H1 (cell line): ENCODE results near the gene KRT5. TPM values are rescaled to one million over a fixed set of nuclear protein-coding genes. Genes with fewer than 3 reads are reported as not detected.

ENCODE experiments used
- CTCF ChIA-PET: fragments of 300-600 bp; sonication (Branson Sonifier 250); formaldehyde crosslinking; loops from one replicate; lab custom pipeline; 2021; ENCODE audit not compliant: partially characterized antibody; lab: Charles Lee
- POLR2A ChIA-PET: fragments of 300-600 bp; sonication (Branson Sonifier 250); formaldehyde crosslinking; loops from one replicate; lab custom pipeline; 2021; ENCODE audit warnings: inconsistent platforms; ENCODE audit not compliant: partially characterized antibody; lab: Charles Lee
- DNase-seq, 2 experiments: peaks; one replicate each; pipeline versions ENCODE4 v3.0.0 to v3.0.0-alpha.2; 2010 to 2022; ENCODE audit warnings: low spot score in 2 of 2, low read depth in 1 of 2, mixed read lengths in 1 of 2
- FAIRE-seq: peaks from 2 replicates; lab custom pipeline; 2011; peaks lifted over from hg19 to GRCh38; lab: Jason Lieb, UNC
- H2AFZ ChIP-seq: 2 replicates; pipeline ENCODE4 v1.8.1; 2012; ENCODE audit warnings: low read length, inconsistent platforms
- H2AK5ac ChIP-seq: 2 replicates; pipeline ENCODE4 v1.6.1; 2013; ENCODE audit warnings: low read depth, low read length
- H2BK120ac ChIP-seq: replicated peaks from 2 replicates; pipeline ENCODE3; 2013; ENCODE audit warnings: low read depth, low read length, inconsistent platforms
- H2BK12ac ChIP-seq: 2 replicates; pipeline ENCODE4 v1.6.1; 2013; ENCODE audit warnings: low read depth, low read length
- H2BK15ac ChIP-seq: 2 replicates; pipeline ENCODE4 v1.6.1; 2013; ENCODE audit warnings: low read length
- H2BK20ac ChIP-seq: 2 replicates; pipeline ENCODE4 v1.6.1; 2013; ENCODE audit warnings: low read length
- H2BK5ac ChIP-seq: 2 replicates; pipeline ENCODE4 v1.6.1; 2013; ENCODE audit warnings: low read depth, low read length
- H3K14ac ChIP-seq: 2 replicates; pipeline ENCODE4 v1.6.1; 2013; ENCODE audit warnings: inconsistent platforms; ENCODE audit not compliant: insufficient read length
- H3K18ac ChIP-seq: 2 replicates; pipeline ENCODE4 v1.6.1; 2013; ENCODE audit warnings: low read length; ENCODE audit errors: extremely low read depth
- H3K23ac ChIP-seq: 2 replicates; pipeline ENCODE4 v1.6.1; 2013; ENCODE audit warnings: inconsistent platforms; ENCODE audit not compliant: insufficient read length
- H3K23me2 ChIP-seq: 2 replicates; pipeline ENCODE4 v1.6.1; 2013; ENCODE audit warnings: low read depth, low read length
- H3K27ac ChIP-seq: 2 replicates; pipeline ENCODE4 v1.6.1; 2011; ENCODE audit warnings: low read depth, low read length, inconsistent platforms
- H3K27me3 ChIP-seq, 4 experiments: replicated peaks in 1 of 4; 1 replicate in 1 of 4; 2 replicates in 3 of 4; pipeline versions ENCODE4 v1.6.1 to v1.8.1; 2011 to 2013; ENCODE audit warnings: low read length in 3 of 4, mild to moderate bottlenecking in 3 of 4, inconsistent platforms in 2 of 4, mixed read lengths in 2 of 4, moderate library complexity in 1 of 4; ENCODE audit not compliant: control insufficient read depth in 3 of 4, insufficient read depth in 3 of 4; ENCODE audit errors: extremely low read depth in 1 of 4
- H3K36me3 ChIP-seq, 4 experiments: 2 replicates each; pipeline versions ENCODE4 v1.6.1 to v1.8.1; 2011 to 2013; ENCODE audit warnings: mild to moderate bottlenecking in 4 of 4, low read length in 3 of 4, moderate library complexity in 2 of 4, control low read depth in 1 of 4, inconsistent platforms in 1 of 4; ENCODE audit not compliant: insufficient read depth in 4 of 4, control insufficient read depth in 2 of 4
- H3K4ac ChIP-seq: replicated peaks from 2 replicates; pipeline ENCODE3; 2013; ENCODE audit warnings: low read length, low read depth, mixed read lengths, inconsistent platforms; ENCODE audit not compliant: insufficient read length
- H3K4me1 ChIP-seq, 4 experiments: replicated peaks in 1 of 4; 1 replicate in 1 of 4; 2 replicates in 3 of 4; pipeline versions ENCODE4 v1.6.1 to v1.8.1; 2011 to 2013; ENCODE audit warnings: low read length in 3 of 4, inconsistent platforms in 2 of 4, mixed read lengths in 1 of 4; ENCODE audit not compliant: insufficient read depth in 4 of 4, control insufficient read depth in 3 of 4
- H3K4me2 ChIP-seq, 2 experiments: 2 replicates each; pipeline versions ENCODE4 v1.6.1 to v1.8.1; 2011 to 2013; ENCODE audit warnings: low read depth in 2 of 2, low read length in 2 of 2, control low read depth in 1 of 2, inconsistent platforms in 1 of 2, mild to moderate bottlenecking in 1 of 2; ENCODE audit not compliant: insufficient read depth in 1 of 2
- H3K4me3 ChIP-seq, 4 experiments: fragments of 200-600, 300-600 bp in 1 of 4; sonication (generic), shearing (Covaris generic), sonication (Bioruptor Twin) in 1 of 4; 2 replicates each; pipeline versions ENCODE4 v1.5.1 to v1.8.1; 2011 to 2016; ENCODE audit warnings: low read length in 4 of 4, low read depth in 3 of 4, control low read depth in 2 of 4, inconsistent platforms in 2 of 4, mild to moderate bottlenecking in 2 of 4, mixed read lengths in 1 of 4, moderate library complexity in 1 of 4; ENCODE audit not compliant: insufficient read depth in 2 of 4; ENCODE audit errors: extremely low read depth in 1 of 4
- H3K56ac ChIP-seq: replicated peaks from 2 replicates; pipeline ENCODE3; 2013; ENCODE audit warnings: low read depth, mild to moderate bottlenecking, mixed read lengths, low read length, inconsistent platforms; ENCODE audit not compliant: insufficient read length
- H3K79me1 ChIP-seq: 2 replicates; pipeline ENCODE4 v1.6.1; 2013; ENCODE audit warnings: low read depth, low read length, control low read depth
- H3K79me2 ChIP-seq, 2 experiments: 2 replicates each; pipeline versions ENCODE4 v1.6.1 to v1.8.1; 2012 to 2013; ENCODE audit warnings: low read length in 2 of 2, mild to moderate bottlenecking in 2 of 2, inconsistent platforms in 1 of 2; ENCODE audit not compliant: insufficient read depth in 2 of 2, control insufficient read depth in 1 of 2
- H3K9ac ChIP-seq, 4 experiments: replicated peaks in 1 of 4; 1 replicate in 1 of 4; 2 replicates in 3 of 4; pipeline versions ENCODE4 v1.6.1 to v1.8.1; 2011 to 2013; ENCODE audit warnings: low read depth in 3 of 4, low read length in 3 of 4, control low read depth in 2 of 4, mild to moderate bottlenecking in 2 of 4, moderate library complexity in 2 of 4, inconsistent platforms in 1 of 4; ENCODE audit errors: extremely low read depth in 1 of 4
- H3K9me3 ChIP-seq, 2 experiments: 2 replicates each; pipeline versions ENCODE4 v1.6.1 to v1.8.1; 2012 to 2013; ENCODE audit warnings: mild to moderate bottlenecking in 2 of 2, moderate library complexity in 2 of 2, control low read depth in 1 of 2, inconsistent platforms in 1 of 2, low read depth in 1 of 2, low read length in 1 of 2, mixed read lengths in 1 of 2; ENCODE audit not compliant: insufficient read depth in 2 of 2
- H4K20me1 ChIP-seq, 2 experiments: replicated peaks in 1 of 2; 2 replicates each; pipeline versions ENCODE3 to v1.8.1; 2011 to 2013; ENCODE audit warnings: inconsistent platforms in 2 of 2, low read length in 2 of 2, mild to moderate bottlenecking in 1 of 2; ENCODE audit not compliant: insufficient read depth in 2 of 2, control insufficient read depth in 1 of 2
- H4K5ac ChIP-seq: 2 replicates; pipeline ENCODE4 v1.6.1; 2013; ENCODE audit warnings: low read length, low read depth, mixed read lengths, inconsistent platforms; ENCODE audit not compliant: insufficient read length
- H4K8ac ChIP-seq: 2 replicates; pipeline ENCODE4 v1.8.0; 2013; ENCODE audit warnings: mild to moderate bottlenecking, moderate library complexity, low read length, inconsistent platforms; ENCODE audit not compliant: insufficient read depth; ENCODE audit errors: extremely low read depth
- H4K91ac ChIP-seq: replicated peaks from 2 replicates; pipeline ENCODE3; 2013; ENCODE audit warnings: low read length, mixed read lengths, inconsistent platforms; ENCODE audit not compliant: insufficient read length
- BACH1 ChIP-seq: IDR thresholded peaks from 2 replicates; pipeline ENCODE4 v1.6.1; 2012; ENCODE audit warnings: low read length, improper control_type of control experiment
- PHF8 ChIP-seq: fragments of 200-600 bp; sonication (generic); conservative IDR thresholded peaks from 2 replicates; pipeline ENCODE4 v1.7.1; 2012; ENCODE audit warnings: low read depth, mild to moderate bottlenecking, inconsistent platforms, low read length, moderate library complexity
- RAD21 ChIP-seq, 2 experiments: IDR thresholded peaks in 1 of 2; conservative IDR thresholded peaks in 1 of 2; 2 replicates each; pipeline ENCODE4 v1.6.1; 2011; ENCODE audit warnings: low read depth in 2 of 2, low read length in 2 of 2, improper control_type of control experiment in 1 of 2, inconsistent platforms in 1 of 2, mild to moderate bottlenecking in 1 of 2, moderate library complexity in 1 of 2
- SP2 ChIP-seq: IDR thresholded peaks from 2 replicates; pipeline ENCODE4 v1.6.1; 2012; ENCODE audit warnings: mild to moderate bottlenecking, low read length, inconsistent platforms
- TBP ChIP-seq: IDR thresholded peaks from 2 replicates; pipeline ENCODE4 v1.6.1; 2011; ENCODE audit warnings: low read depth, low read length, improper control_type of control experiment
- WGBS, 2 experiments: shearing (Covaris generic) in 1 of 2; methylation state at CpG; one replicate each; pipeline versions ENCODE4 v1.1.6 to v1.1.7; 2013 to 2015; ENCODE audit warnings: low lambda C conversion rate in 2 of 2, mixed read lengths in 2 of 2, inconsistent platforms in 1 of 2, low coverage in 1 of 2, missing lambda C conversion rate in 1 of 2; ENCODE audit not compliant: insufficient replicate concordance in 2 of 2, insufficient coverage in 1 of 2, insufficient read length in 1 of 2; ENCODE audit errors: extremely low coverage in 1 of 2, missing lambda C conversion rate in 1 of 2; 5-methylcytosine and 5-hydroxymethylcytosine counted together
- polyA plus RNA-seq, 7 experiments: library from polyadenylated mRNA; depleted of rRNA in 3 of 7; stranded (reverse) in 5 of 7; unstranded in 2 of 7; fragments of >200 nt in 5 of 7; fragments of 200-250 nt in 2 of 7; gene quantifications; 1 replicate in 5 of 7; 2 replicates in 1 of 7; 4 replicates in 1 of 7; pipeline versions ENCODE4 v1.2.1 to v1.2.3, GENCODE V29; 2011 to 2013; ENCODE audit warnings: missing spikeins in 2 of 7, mixed read lengths in 2 of 7
- total RNA-seq: library from RNA; stranded (reverse); fragmentation: NEBNext Ultra II Directional; extraction: Animal tissue kit (Norgen Biotek cat#: 25700); gene quantifications from 2 replicates; pipeline ENCODE4 v1.2.1, GENCODE V29; 2021

Gene KRT5
- total and polyA plus RNA-seq, 2 of the 8 experiments (the other 6 are each of a cell fraction or from before 2014, with no cell fraction given): 0.18 TPM; not detected in 1

DNA sequence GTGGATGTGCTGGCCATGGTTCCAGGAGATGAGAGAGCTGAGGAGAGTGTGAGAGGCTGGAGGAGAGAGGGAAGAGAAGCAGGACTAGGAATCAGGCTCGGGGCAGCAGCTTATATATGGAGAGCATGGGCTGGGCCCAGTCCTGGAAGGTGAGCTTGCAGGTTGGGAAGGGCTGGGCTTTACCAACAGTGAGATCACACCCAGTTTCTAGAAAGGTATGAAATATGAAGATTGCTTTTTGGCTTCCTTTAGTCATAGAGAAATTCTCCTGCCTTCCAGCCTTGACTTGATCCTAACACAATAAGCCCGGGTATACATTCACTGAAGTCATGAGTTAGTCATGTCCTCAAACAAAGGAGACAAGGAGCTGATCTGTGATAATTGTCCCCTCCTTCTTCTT, 27.0 kb downstream of the KRT5 start, which contains the start of gene KRT6A:
Gene KRT6A, minus strand, starts transcription at position 86 of the 400 bp plus-strand sequence. Its CDS starts 69 bp downstream, at position 17.
- WGBS, 2 experiments: 96% methylated on average over 2 of the region's 2 CpGs; no CpG with 5 or more reads in 1 of the 2 experiments
- no peak within 1 kb of the TSS for H2BK12ac ChIP-seq
- H3K23ac ChIP-seq: no peak within 1 kb of the TSS
- H2AFZ ChIP-seq: no peak within 1 kb of the TSS
- H3K18ac ChIP-seq: no peak within 1 kb of the TSS
- H4K20me1 ChIP-seq: no peaks in the 10 kb centered on the region
- CTCF ChIA-PET: interaction anchor here (1.1 to 4.6 kb wide), 6 partner anchors 12 to 186 kb away, joined by 3 to 29 read pairs (median 6); no protein-coding TSS in a partner anchor
- H3K79me2 ChIP-seq: no peaks in the 10 kb centered on the region
- POLR2A ChIA-PET: no interaction called here
- H3K9me3 ChIP-seq: no peaks in the 10 kb centered on the region
- H4K8ac ChIP-seq: no peak within 1 kb of the TSS
- H2AK5ac ChIP-seq: no peak within 1 kb of the TSS
- no peak within 1 kb of the TSS for H3K4ac ChIP-seq
- no peak within 1 kb of the TSS for H2BK15ac ChIP-seq
- H2BK5ac ChIP-seq: no peak within 1 kb of the TSS
- no peak within 1 kb of the TSS for H2BK120ac ChIP-seq
- DNase-seq: no peak
- no peak for FAIRE-seq
- TF ChIP-seq SP2: no peak
- TF ChIP-seq PHF8: no peak
- TF ChIP-seq TBP: no peak
- TF ChIP-seq BACH1: no peak
- TF ChIP-seq RAD21 (IDR thresholded peaks at IDR 0.05 in 1 of 2, conservative IDR thresholded peaks at IDR 0.05 in 1 of 2; ENCODE audit: low read depth in 2 of 2, low read length in 2 of 2): no peak
- H3K9ac ChIP-seq: no peak within 1 kb of the TSS
- H3K4me3 ChIP-seq: no peak within 1 kb of the TSS
- no peak within 1 kb of the TSS for H3K27ac ChIP-seq
- H3K27me3 ChIP-seq: no peaks in the 10 kb centered on the region; a peak in 1 of 7 replicates
- H3K23me2 ChIP-seq: no peaks in the 10 kb centered on the region; the same call in 1 of the 2 replicates
- H2BK20ac ChIP-seq: no peak within 1 kb of the TSS
- no peak within 1 kb of the TSS for H3K4me2 ChIP-seq
- no peaks in the 10 kb centered on the region for H3K79me1 ChIP-seq
- no peak within 1 kb of the TSS for H3K56ac ChIP-seq
- peaks cover 5 to 10% (median 8%) of the 10 kb centered on the region in 4 experiments; a peak in 6 of 7 replicates for H3K4me1 ChIP-seq
- no peak within 1 kb of the TSS for H3K14ac ChIP-seq
- no peak within 1 kb of the TSS for H4K91ac ChIP-seq
- H4K5ac ChIP-seq: no peak within 1 kb of the TSS
- H3K36me3 ChIP-seq: no peaks in the 10 kb centered on the region
